IPS DF 19.7 (cell line): Measurements from ENCODE around the gene EFEMP2.

Experiments
- DNase-seq: peaks from one replicate; pipeline ENCODE4 v3.0.0-alpha.2; 2013; ENCODE audit warnings: low read depth, low spot score

EFEMP2 gene

DNA sequence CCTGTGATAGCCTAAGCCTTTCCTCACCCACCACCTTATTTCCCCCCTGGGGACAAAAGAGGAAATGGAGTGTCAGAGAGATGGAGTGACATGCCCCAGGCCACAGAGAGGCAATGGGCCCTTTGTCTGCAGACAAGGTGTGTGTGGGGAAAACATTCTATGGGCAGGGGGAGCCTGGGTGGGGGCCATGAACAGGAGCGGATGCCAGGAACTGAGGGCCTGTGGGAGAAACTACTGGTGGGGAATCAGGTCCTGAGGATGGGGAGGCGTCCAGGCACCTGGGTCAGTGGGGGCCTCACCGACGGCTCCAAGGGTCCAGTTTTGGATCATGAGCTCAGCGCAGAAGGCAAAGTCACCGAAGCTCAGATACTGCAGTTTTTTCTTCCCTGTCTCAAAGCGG is 12.6 kb upstream of the EFEMP2 start:
- DNase-seq: no peak

DNA sequence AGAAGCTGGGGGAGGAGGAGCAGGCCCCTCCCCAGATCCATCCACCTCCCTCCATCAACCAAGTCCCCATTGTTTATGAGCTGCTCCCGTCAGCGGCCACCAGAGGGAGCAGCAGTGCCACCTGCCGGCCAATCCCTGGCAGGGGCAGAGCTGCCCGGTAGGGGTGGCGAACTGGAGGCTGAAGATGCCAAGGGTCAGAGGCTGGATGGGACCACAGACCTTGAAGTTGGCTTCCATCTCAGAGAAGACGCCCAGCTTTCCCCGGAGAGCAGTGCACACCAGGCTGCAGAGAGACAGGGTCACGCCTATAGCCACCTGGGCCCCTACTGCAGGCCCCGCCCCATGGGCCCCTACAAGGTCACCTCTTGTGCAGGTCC is 12.1 kb upstream of the EFEMP2 start:
- DNase-seq: no peak

DNA sequence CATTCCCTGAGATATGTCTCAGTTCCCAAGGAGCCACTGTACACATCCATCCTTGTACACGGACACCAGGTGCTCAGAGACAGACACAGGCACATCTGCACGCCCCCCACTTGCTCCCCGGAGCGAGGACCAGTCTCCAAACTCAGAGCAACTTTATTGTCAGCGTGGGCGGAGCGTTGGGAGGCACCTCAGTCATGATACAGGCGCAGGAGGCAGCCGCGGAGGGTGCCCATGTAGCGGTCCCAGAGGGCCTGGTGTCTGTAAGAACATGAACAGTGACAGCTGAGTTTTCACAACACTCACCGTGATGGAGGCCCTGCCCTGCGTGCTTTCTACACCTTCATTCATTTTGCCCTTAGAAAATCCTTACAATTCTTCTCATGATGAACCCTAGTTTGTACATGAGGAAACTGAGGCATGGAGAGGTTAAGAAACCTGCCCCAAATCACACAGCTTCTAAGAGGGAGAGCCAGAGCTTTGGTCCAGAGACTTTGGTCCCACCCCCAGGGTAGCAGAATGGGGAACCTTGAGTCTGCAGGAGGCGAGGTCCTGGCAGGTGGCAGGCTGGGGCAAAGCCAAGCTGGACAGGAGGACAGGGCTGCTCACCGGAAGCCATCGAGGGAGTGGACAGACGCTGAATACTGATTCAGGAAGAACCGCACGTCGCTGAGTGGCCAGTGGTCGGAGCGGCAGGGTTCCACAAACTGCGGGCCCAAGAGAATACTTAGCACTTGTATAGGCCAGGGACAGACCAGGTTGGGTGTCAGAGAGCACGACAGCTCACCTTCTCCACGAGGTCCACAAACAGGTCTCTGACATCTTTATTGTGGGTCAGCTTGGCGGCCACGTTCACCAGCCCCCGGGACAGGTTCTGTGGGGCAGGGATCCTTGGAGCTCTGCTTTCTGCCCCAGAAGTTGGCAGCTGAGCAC is 11.5 kb upstream of the EFEMP2 start:
- no peak for DNase-seq

DNA sequence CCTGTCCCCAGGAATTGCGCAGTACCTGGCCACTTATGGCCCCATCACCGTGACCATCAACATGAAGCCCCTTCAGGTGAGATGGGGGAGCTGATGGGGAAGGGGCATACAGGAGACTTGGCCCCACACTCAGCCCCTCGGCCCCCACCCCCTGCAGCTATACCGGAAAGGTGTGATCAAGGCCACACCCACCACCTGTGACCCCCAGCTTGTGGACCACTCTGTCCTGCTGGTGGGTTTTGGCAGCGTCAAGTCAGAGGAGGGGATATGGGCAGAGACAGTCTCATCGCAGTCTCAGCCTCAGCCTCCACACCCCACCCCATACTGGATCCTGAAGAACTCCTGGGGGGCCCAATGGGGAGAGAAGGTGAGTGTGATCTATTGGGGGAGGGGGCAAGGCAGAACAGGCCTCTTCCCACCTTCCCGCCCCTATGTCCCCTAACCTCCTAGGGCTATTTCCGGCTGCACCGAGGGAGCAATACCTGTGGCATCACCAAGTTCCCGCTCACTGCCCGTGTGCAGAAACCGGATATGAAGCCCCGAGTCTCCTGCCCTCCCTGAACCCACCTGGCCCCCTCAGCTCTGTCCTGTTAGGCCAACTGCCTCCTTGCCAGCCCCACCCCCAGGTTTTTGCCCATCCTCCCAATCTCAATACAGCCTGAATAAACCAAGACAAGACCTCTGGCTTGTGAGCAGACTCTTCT is 10.6 kb upstream of the EFEMP2 start:
- no peak for DNase-seq

DNA sequence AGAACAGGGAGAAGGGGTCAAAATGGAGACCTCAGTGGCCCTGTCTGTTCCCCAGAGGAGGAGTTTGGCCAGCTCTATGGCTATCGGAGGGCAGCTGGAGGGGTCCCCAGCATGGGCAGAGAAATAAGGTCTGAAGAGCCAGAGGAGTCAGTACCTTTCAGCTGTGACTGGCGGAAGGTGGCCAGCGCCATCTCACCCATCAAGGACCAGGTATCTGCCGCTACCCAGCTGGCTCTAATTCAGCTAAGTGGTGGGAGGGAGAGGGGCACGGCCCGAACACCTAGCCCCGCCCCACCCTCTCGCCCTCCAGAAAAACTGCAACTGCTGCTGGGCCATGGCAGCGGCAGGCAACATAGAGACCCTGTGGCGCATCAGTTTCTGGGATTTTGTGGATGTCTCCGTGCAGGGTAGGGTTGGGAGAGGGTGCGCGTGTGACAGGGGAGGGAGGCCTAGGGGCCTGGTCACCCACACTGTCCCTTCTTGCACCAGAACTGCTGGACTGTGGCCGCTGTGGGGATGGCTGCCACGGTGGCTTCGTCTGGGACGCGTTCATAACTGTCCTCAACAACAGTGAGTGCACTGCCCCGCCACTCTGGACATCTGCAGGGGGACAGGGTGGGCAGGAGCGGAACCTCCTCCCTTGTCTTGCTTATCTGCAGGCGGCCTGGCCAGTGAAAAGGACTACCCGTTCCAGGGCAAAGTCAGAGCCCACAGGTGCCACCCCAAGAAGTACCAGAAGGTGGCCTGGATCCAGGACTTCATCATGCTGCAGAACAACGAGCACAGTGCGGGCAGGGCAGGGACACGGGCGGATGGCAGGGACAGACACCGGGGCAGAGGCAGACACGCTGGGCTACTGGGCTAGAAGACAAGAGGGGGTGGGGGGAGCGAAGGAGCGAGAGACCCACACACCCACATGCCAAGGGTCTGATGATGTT is 9.8 kb upstream of the EFEMP2 start:
- no peak for DNase-seq

DNA sequence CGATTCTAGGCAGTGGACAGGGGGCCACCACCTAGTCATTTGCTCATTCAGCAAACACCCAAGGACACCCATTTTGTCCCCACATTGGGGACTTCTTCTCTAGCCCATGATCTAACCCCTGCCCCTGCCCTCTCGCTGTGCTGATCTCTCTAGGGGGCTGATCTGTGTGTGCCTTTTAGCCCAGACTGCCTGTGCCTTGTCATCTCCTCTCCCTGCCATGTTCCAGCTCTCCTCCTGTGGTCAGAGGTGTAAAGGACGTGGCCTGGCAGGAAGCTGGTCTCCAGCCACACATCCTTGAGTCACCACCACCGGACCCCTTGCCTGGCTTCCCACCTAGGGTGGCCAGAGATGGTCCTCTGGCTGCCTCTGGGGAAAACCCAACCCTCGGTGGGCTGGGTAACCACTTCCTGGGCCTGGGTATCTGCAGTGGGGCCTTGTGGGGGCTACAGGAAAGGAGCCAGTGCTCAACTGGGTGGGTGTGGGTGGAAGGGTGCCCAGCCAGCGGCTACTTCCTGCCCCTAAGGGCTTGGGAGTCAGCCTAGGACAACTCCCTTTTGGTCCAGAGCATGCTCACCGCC is 8.3 kb upstream of the EFEMP2 start:
- DNase-seq: no peak

DNA sequence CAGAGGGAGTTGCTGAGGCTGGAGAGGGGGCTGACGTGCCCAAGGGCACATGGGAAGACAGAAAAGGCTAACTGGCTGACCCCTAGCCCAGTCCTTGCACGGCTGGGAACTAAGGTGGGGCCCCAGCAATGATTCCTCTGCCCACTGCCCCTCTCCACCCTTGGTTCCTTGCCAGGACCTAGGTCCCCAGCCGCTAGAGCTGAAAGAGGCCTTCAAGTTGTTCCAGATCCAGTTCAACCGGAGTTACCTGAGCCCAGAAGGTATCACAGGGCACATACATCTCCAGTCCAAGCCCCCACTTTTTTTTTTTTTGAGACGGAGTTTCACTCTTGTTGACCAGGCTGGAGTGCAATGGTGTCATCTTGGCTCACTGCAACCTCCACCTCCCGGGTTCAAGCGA is 7.4 kb upstream of the EFEMP2 start:
- DNase-seq: no peak

DNA sequence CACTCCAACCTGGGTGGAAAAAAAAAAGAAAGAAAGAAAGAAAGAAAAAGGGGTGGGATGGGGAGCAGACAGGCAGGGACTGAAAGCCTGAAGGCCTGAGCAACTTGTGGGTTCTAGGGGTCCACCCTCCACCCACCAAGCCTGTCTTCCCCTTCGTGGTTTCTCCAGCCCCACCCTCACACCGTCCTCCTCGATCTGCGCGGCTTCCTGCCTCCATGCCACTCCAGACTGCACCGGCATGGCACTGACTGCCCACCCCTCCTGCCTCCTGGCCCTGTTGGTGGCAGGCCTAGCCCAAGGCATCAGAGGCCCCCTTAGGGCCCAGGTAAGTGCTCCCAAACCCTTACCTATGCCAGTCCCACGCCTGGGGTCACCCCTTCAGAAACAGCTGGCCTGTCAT is 7.0 kb upstream of the EFEMP2 start, which contains the start of gene CTSW:
Gene CTSW, plus strand, starts transcription at position 221 of the 400 bp plus-strand sequence. Its CDS starts 18 bp downstream, at position 239.
- no peak for DNase-seq

DNA sequence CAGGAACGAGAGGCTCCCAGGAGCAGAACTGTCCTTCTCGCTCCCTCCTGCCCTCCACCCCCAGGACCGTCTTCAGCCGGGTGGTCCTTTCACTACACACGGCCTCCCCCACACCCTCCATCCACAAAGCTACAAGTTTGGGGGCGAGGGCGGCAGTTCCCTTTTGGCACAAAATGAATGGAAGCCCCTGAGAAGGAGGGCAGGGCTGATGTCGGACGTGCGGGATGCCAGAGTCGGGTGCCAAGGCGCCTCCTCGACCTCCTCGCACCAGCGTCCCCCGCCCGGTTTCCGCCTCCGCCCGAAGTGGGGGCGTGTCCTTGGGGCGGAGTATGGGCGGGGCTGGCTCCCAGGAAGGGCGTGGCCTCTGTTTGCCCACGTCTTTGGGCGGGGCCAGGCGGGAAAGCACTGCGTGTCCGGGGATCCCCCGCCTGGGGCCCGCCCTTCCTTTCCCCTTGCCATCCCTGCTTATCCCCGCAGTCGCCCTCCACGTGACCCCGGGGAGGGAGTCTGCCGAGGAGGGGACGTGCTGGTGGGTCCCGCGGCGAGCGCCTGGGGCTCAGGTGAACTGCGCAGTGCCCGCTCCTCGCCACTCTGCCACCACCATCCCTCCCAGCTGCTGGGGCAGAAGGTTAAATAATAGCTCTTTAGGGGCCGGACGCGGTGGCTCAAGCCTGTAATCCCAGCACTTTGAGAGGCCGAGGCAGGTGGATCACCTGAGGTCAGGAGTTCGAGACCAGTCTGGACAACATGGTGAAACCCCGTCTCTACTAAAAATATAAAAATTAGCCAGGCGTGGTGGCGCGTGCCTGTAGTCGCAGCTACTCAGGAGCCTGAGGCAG is 937 bp upstream of the EFEMP2 start:
- DNase-seq: no peak

DNA sequence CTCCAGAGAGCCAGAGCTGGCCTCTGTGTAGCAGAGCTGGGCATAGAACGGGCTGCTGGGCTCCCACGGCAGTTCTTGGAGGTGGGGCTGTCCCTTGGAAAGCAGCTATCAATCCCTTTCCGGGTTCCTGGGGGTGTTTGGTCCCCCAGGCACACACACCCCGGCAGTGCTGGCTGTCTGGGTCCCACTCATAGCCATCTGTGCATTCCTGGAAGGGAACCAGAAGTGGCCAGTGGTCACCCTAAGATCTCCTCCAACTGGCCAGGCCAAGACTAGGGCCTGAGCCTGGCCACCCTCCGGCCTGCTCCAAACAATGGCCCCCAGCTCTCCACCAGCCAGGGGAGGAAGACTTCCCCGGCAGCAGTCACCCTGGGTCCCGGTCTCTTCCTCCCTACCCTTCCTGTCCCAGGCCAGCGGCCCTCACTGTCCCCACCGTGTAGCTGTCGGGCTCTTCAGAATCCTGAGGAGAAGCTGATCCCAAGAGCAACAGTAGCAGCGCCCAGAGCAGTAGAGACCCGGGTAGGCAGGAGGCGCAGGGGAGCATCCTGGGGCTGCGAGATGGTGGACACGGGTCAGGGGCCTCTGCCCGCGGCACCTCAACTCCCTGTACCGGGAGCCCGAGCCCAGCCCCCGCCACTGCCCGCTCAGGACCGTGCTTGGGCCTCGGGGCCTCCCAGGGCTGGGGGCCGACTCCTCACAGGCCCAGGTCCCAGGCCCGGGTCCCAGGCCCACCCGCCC is 620 bp downstream of the EFEMP2 start:
- no peak for DNase-seq

DNA sequence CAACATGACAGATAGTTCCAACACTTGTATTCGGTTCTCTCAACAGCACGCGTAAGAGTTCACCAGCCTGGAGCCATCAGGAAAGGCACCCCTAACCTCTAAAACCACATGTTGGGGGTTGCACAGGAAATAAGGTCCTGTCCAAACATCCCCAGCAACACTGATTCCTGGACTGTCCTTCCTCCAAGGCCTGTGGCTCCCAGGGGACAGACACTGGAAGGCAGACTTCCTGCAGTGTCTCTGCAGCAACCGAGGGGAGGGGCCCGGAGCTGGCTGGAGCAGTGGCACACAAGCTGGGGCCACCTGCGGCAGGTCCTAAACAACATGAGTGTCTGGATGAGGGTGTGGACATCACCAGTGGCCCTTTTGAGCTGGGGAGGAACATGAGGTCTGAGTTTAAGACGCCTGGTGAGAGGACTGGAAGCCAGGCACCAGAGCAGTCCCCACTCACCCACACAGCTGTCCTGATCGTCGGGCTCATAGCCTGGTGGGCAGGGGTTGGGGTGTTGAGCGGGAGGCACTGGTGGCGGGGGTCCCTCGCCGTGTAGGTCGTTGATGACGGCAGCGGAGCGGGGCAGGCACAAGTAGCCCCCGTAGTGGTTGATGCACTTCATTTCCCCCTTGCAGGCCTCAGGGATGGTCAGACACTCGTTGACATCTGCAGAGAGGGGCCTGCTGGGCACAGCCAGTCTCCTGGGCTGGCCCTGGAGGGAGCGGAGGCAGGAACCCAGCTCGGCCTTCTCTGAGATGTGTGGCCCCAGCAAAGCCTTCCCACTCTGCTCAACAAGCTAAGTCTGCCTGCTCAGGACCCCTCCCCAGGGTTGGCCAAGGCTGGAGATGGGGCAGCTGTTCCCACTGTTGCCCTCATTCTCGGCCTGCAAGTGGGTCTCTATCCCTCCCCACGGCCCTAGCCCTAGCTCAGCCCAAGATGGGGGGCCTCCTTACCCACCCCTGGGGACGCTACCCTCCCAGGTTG is 1.6 kb downstream of the EFEMP2 start:
- DNase-seq: no peak

DNA sequence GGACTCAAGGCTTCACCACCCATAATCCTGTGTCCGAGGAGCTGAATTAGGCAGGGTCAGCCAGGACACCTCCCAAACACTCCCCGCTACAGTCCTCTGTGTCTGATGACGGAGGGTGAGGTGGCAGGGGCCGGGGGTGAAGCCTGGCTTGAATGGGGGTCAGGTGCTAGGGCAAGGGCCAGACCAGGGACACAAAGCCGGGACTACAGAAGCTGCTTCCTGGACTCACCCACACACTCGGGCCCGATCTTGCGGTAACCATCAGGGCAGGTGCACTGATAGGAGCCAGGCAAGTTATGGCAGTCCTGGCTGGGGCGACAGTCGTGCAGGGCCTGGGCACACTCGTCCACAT is 2.3 kb downstream of the EFEMP2 start:
- DNase-seq: no peak

DNA sequence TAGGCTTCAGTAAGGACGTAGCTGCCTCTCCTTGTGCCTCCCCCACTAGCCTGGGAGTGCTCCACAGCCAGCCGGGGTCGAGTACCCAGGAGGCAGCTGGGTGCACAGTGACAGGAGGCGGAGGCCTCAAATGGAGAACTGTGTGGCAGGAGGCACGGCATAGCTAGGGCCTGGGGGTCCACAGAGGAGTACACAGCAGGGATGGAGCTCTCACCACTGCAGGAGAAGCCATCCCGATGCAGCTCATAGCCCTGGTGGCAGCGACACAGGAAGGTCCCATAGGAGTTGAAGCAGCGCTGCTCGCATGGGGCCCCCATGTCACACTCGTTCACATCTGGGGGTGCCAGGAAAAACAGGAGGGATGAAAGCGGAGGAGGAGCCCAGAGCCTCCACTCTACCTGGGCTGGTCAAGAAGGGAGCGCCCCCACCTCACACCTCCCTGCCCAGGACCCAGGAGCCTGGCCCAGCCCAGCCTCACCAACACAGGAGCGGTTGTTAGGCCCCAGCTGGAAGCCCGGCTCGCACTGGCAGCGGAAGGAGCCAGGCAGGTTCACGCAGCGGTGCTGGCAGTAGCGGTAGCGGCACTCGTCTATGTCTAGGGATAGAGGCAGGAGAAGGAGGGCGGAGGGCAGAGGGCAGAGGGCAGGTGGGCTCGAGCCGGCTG is 2.8 kb downstream of the EFEMP2 start:
- no peak for DNase-seq

DNA sequence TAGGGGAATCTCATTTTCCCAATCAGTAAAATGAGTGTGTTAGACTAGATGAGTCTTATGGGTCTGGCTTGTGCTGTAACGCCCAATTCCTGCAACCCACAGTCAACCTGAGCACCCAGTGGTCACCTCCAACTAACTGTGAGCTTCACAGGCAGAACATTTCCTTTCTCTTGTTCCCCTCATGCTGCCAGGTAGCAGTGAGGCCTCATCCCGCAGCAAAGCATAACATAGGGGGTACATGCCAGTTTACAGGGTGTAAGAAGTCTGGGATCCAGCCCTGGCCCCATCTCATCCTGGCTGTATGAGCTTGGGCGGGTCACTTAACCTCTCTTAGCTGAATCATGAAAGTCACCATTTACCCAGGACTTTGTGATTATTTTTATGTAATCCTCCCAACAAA is 3.7 kb downstream of the EFEMP2 start:
- DNase-seq: no peak

DNA sequence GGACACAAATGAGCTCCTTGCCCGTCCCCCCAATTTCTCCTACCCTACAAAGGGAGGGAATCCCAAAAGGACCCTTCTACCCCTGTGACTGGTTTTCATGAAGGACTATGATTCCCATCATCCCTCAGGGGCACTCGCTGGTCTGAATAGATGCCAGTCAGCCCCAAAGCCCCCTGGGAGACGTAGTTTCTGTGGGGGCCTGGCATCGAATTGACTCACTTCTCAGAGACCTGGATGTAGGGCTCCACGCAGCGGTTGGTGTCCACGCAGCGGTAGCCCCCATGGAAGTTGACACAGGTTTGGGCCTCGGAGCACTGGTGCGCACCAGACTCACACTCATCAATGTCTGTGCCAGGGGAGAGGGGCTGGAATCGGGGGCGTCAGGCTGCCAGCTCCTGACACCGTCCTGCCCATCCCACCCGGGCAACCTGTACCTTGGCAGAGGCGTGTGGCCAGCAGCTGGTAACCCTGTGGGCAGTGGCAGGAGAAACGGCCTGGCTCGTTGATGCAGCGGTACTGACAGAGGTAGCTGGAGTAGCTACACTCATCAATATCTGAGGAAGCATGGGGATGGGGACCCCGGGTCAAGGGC is 4.4 kb downstream of the EFEMP2 start:
- DNase-seq: no peak

DNA sequence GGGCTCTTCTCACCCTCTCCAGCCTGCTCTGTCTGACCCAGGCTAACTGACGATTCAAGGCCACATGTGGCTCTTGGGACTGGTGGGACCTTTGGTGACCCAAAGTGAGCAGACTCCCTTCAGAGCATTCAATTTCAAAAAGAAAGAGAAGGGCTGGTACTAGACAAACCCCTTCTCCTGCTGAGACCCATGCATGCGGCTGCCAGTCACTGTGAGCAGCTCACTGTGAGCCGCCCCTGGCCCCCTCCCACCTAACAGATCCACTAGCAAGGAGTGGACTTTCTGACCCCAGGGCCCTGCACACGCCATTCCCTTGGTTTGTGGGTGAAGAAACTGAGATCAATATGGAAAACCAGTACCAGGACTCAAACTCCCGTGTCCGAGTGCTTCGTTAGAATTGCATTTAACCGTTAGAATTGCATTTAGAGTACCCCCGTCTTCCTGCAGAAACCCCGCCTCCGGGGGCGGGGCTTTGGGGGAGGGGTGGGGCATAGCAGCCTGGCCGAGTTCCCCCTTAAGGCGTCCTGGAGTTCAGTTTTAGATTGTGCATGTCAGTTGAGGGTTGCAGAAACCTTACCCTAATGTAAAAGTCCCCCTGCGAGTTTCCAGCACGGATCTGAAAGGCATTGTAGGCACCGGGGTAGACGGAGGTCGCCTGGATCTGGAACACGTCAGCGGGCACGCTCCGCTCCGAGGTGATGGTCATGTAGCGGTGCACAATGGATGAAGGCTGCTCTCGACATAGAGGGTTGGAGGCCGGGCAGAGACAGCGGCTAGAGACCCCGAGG is 5.1 kb downstream of the EFEMP2 start:
- DNase-seq: no peak
